ENCODE data around the gene RAB11B.
"Not testable (repeated sequence)": the region's sequence is repeated elsewhere in the genome, so short reads cannot be mapped to it uniquely, and the experiment has no call there.

Gene RAB11B

GRCh38 chr19:8412783-8413628 is 22.8 kb downstream of the RAB11B start, which contains the start of gene MARCHF2:
TSS of gene MARCHF2 (plus strand) at chr19:8413305. CDS start at chr19:8421841, 8,536 bp downstream.
- H3K9me3 ChIP-seq: no peaks in the 10 kb centered on the region
- H3K27me3 ChIP-seq: no peaks in the 10 kb centered on the region
- peak within 1 kb of the TSS; percentile 80 to 87 for H3K4me3 ChIP-seq (ENCODE audit: low read depth in 1 of 2, low read length in 1 of 2)
- peak; percentile 89 for TF ChIP-seq CTCF (IDR thresholded peaks at IDR 0.05)
- peak within 1 kb of the TSS; percentile 53 for H3K27ac ChIP-seq
- peaks cover 12 to 14% of the 10 kb centered on the region in 2 experiments for H3K4me1 ChIP-seq (ENCODE audit: control insufficient read depth in 1 of 2, insufficient read depth in 1 of 2, low read depth in 1 of 2, low read length in 1 of 2)
- no peaks in the 10 kb centered on the region for H3K36me3 ChIP-seq

DNA sequence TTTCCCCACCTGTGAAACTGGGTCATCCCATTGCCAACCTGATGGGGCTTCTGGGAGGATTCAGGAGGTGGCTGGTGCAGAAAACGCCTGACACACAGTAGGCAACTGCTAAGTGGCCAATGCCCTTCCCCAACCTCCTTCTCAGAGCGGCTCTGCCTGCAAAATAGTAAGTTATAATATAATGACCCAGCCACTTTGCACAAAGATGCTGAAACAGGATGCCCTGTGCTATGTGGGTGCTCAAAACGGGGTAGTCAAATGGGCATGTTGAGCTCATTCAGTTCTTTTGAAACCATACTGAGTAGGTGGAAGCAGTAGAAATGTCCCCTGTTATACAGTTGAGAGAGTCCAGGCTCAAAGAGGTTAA is 23.5 kb downstream of the RAB11B start:
- TF ChIP-seq CTCF (IDR thresholded peaks at IDR 0.05): no peak
- H3K4me3 ChIP-seq (ENCODE audit: low read depth in 1 of 2, low read length in 1 of 2): peak overlapping the region; percentile 80 to 87
- H3K36me3 ChIP-seq: no peaks in the 10 kb centered on the region
- H3K27me3 ChIP-seq: no peaks in the 10 kb centered on the region
- peaks cover 12 to 14% of the 10 kb centered on the region in 2 experiments for H3K4me1 ChIP-seq (ENCODE audit: control insufficient read depth in 1 of 2, insufficient read depth in 1 of 2, low read depth in 1 of 2, low read length in 1 of 2)
- no peaks in the 10 kb centered on the region for H3K9me3 ChIP-seq
- H3K27ac ChIP-seq: peak overlapping the region; percentile 53

DNA sequence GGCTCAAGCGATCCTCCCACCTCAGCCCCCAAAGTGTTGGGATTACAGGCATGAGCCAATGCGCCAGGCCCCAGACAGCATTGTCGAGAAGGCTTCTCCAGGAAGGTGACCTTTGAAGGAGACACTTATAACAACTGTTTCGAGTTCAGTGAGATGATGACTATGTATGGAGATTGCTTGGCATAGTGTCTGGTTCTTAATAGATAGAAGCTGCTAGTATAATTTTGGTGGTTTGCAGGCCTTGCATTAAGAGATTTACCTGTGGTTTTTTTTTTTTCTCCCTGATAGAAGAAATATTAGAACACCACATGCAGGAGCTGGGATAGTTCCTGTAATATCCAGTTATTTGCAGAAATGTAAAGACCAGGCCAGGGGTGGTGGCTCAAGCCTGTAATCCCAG is 26.6 kb downstream of the RAB11B start:
- Histone ChIP-seq H3K4me3 (ENCODE audit: low read depth in 1 of 2, low read length in 1 of 2) (no peak overlapping the region), H3K27me3 (no peaks in the 10 kb centered on the region)

GRCh38 chr19:8421484-8422461 is 31.6 kb downstream of the RAB11B start:
- H3K9me3 ChIP-seq: no peaks in the 10 kb centered on the region
- peaks cover 9 to 14% of the 10 kb centered on the region in 2 experiments for H3K4me1 ChIP-seq (ENCODE audit: control insufficient read depth in 1 of 2, insufficient read depth in 1 of 2, low read depth in 1 of 2, low read length in 1 of 2)
- TF ChIP-seq CTCF (IDR thresholded peaks at IDR 0.05): no peak
- no peaks in the 10 kb centered on the region for H3K27me3 ChIP-seq
- H3K27ac ChIP-seq: no peak overlapping the region
- H3K4me3 ChIP-seq (ENCODE audit: low read depth in 1 of 2, low read length in 1 of 2): no peak overlapping the region
- peaks cover 16% of the 10 kb centered on the region for H3K36me3 ChIP-seq

More for the DNA sequence above, 26.6 kb downstream of the RAB11B start:
- no peaks in the 10 kb centered on the region for H3K9me3 ChIP-seq
- no peak for TF ChIP-seq CTCF (IDR thresholded peaks at IDR 0.05)
- H3K4me1 ChIP-seq (ENCODE audit: control insufficient read depth in 1 of 2, insufficient read depth in 1 of 2, low read depth in 1 of 2, low read length in 1 of 2): peaks cover 12 to 14% of the 10 kb centered on the region in 2 experiments
- no peak overlapping the region for H3K27ac ChIP-seq
- H3K36me3 ChIP-seq: peaks cover 3% of the 10 kb centered on the region

DNA sequence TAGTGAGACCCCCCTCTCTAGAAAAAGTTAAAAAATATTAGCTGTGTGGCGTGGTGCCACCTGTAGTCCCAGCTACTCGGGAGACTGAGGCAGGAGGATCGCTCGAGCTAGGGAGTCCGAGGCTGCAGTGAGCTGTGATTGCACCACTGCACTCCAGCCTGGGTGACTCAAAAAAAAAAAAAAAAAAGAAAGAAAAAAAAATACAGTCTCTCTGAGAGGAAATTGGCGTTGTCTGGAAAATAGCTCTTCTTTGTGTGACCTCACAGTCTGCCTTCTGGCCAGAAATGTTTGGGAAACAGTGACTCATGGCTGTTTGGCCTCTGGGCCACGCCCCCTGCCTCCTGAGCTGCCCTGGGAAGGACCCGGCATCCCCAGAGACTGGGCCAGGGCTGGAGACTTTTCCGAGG is 33.7 kb downstream of the RAB11B start:
- peaks cover 9 to 14% of the 10 kb centered on the region in 2 experiments for H3K4me1 ChIP-seq (ENCODE audit: control insufficient read depth in 1 of 2, insufficient read depth in 1 of 2, low read depth in 1 of 2, low read length in 1 of 2)
- peaks cover 22% of the 10 kb centered on the region for H3K36me3 ChIP-seq
- H3K27me3 ChIP-seq: no peaks in the 10 kb centered on the region
- H3K27ac ChIP-seq: peak overlapping the region; percentile 72
- H3K9me3 ChIP-seq: no peaks in the 10 kb centered on the region
- no peak for TF ChIP-seq CTCF (IDR thresholded peaks at IDR 0.05)
- no peak overlapping the region for H3K4me3 ChIP-seq (ENCODE audit: low read depth in 1 of 2, low read length in 1 of 2)

DNA sequence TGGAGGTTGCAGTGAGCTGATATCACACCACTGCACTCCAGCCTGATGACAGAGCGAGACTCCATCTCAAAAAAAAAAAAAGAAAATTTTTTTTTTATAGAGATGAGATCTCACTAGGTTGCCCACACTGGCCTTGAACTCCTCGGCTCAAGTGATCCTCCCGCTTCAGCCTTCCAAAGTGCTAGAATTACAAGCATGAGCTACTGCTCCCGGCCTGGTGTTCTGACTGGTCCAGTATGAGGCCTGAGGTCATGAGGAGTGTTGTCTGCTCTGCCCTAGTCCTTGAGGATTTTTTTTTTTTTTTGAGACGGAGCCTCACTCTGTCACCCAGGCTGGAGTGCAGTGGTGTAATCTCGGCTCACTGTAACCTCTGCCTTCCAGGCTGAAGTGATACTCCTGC is 35.2 kb downstream of the RAB11B start:
- not testable (repeated sequence) for H3K27me3 ChIP-seq; H3K27ac ChIP-seq; H3K4me3 ChIP-seq (ENCODE audit: low read depth in 1 of 2, low read length in 1 of 2); H3K9me3 ChIP-seq
- Histone ChIP-seq H3K4me1 (ENCODE audit: control insufficient read depth in 1 of 2, insufficient read depth in 1 of 2, low read depth in 1 of 2, low read length in 1 of 2) (peaks cover 9 to 14% of the 10 kb centered on the region in 2 experiments), H3K36me3 (peaks cover 32% of the 10 kb centered on the region)
